Fibroblast of mammary gland (primary cell): ENCODE results near the gene HASPIN.

ENCODE experiments used
- DNase-seq: peaks from one replicate; pipeline ENCODE4 v3.0.0-alpha.2; 2010; ENCODE audit warnings: low read depth
- H3K4me3 ChIP-seq: 2 replicates; pipeline ENCODE4 v1.5.1; 2011; ENCODE audit warnings: low read depth, mild to moderate bottlenecking, low read length, moderate library complexity; ENCODE audit not compliant: control insufficient read depth
- CTCF ChIP-seq: conservative IDR thresholded peaks from 2 replicates; pipeline ENCODE4 v1.5.1; 2011; ENCODE audit warnings: low read depth, low read length, inconsistent platforms; ENCODE audit not compliant: control insufficient read depth, insufficient read depth

Gene HASPIN

GRCh38 chr17:3708366-3708765 is 15.3 kb upstream of the HASPIN start:
- no peak for DNase-seq
- no peak for TF ChIP-seq CTCF
- H3K4me3 ChIP-seq = no peak overlapping the region

- no peak overlapping the region for H3K4me3 ChIP-seq
- TF ChIP-seq CTCF = no peak
- peak; percentile 64 for DNase-seq
These were observed 12.7 kb upstream of the HASPIN start for GRCh38 chr17:3710951-3711383.

- no peak for TF ChIP-seq CTCF
- DNase-seq = no peak
- H3K4me3 ChIP-seq = no peak overlapping the region
These were observed 10.8 kb upstream of the HASPIN start for GRCh38 chr17:3712811-3713463.

GRCh38 chr17:3715296-3715695 is 8.4 kb upstream of the HASPIN start:
- H3K4me3 ChIP-seq = no peak overlapping the region
- TF ChIP-seq CTCF = no peak
- no peak for DNase-seq

GRCh38 chr17:3718201-3718600 is 5.5 kb upstream of the HASPIN start:
- no peak for TF ChIP-seq CTCF
- no peak overlapping the region for H3K4me3 ChIP-seq
- no peak for DNase-seq

GRCh38 chr17:3719265-3719664 is 4.4 kb upstream of the HASPIN start:
- TF ChIP-seq CTCF = no peak
- H3K4me3 ChIP-seq = no peak overlapping the region
- no peak for DNase-seq

GRCh38 chr17:3722716-3723115 is 987 bp upstream of the HASPIN start:
- peak; percentile 49 for DNase-seq
- peak overlapping the region; percentile 89 for H3K4me3 ChIP-seq
- TF ChIP-seq CTCF = no peak
